ENCODE results near the gene CDAN1.

The CDAN1 gene

DNA sequence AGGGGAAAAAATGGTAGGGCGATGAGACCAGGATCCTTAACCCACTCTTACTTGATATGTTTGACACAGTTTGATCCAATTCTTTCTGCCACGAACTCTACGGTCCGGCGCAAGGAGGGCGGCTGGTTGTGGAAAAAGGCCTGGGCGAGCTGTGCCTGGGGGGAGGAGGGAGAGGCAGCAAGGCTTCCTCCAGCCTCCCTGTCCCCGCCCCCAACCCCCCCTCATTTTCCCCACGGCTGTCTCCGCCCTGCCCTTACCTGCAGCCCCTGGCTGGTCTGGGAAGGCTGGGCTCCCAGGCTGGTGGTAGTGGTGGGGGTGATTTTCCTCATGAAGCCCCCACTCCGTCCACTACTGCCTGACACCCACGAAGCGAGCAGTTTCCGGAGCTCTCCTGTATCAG, 8.0 kb downstream of the CDAN1 start:
- Mint-ChIP-seq H3K4me1 (ENCODE audit: low read depth) (peaks cover 3% of the 10 kb centered on the region), H3K27ac (no peak overlapping the region), H3K9me3 (no peaks in the 10 kb centered on the region), H3K36me3 (ENCODE audit: low read depth) (peaks cover 100% of the 10 kb centered on the region), H3K4me3 (no peak overlapping the region), H3K27me3 (no peaks in the 10 kb centered on the region)
- intact Hi-C loops (cut with micrococcal nuclease) = no loop called here

- intact Hi-C loops (cut with micrococcal nuclease) = no loop called here
- Mint-ChIP-seq H3K27me3 (no peaks in the 10 kb centered on the region), H3K36me3 (ENCODE audit: low read depth) (peaks cover 98% of the 10 kb centered on the region), H3K27ac (no peak overlapping the region), H3K4me1 (ENCODE audit: low read depth) (peaks cover 3% of the 10 kb centered on the region), H3K9me3 (no peaks in the 10 kb centered on the region), H3K4me3 (no peak overlapping the region)
These were observed 8.4 kb downstream of the CDAN1 start for GRCh38 chr15:42728560-42728959.

GRCh38 chr15:42727750-42728381, 9.1 kb downstream of the CDAN1 start:
- H3K4me3 Mint-ChIP-seq = no peak overlapping the region
- no peak overlapping the region for H3K27ac Mint-ChIP-seq
- intact Hi-C loops (cut with micrococcal nuclease) = no loop called here
- no peaks in the 10 kb centered on the region for H3K9me3 Mint-ChIP-seq
- peaks cover 94% of the 10 kb centered on the region for H3K36me3 Mint-ChIP-seq (ENCODE audit: low read depth)
- peaks cover 3% of the 10 kb centered on the region for H3K4me1 Mint-ChIP-seq (ENCODE audit: low read depth)
- no peaks in the 10 kb centered on the region for H3K27me3 Mint-ChIP-seq

DNA sequence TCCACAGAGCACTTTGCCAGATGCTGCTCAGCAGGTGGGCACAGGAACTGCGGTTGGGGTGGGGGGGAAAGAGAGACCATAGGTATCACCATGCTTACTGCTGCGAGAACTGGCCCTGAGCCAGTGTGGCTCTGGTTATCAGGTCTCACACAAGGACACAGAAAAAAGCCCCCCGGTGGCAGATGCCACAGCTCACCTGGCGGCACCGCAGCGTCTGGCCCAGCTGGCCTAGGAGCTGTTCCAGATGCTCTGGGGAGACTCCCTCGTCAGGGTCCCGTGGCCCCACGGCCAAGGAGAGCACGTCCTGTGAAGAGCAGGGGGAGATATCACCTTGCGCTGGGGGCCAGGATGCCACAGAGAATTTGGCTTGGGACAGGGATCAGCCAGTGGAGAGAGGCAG, 10.8 kb downstream of the CDAN1 start:
- H3K4me3 Mint-ChIP-seq = no peak overlapping the region
- intact Hi-C loops (cut with micrococcal nuclease) = no loop called here
- no peaks in the 10 kb centered on the region for H3K27me3 Mint-ChIP-seq
- peaks cover 3% of the 10 kb centered on the region for H3K4me1 Mint-ChIP-seq (ENCODE audit: low read depth)
- H3K27ac Mint-ChIP-seq = no peak overlapping the region
- H3K36me3 Mint-ChIP-seq (ENCODE audit: low read depth) = peaks cover 89% of the 10 kb centered on the region
- H3K9me3 Mint-ChIP-seq = no peaks in the 10 kb centered on the region

GRCh38 chr15:42725331-42725903, 11.5 kb downstream of the CDAN1 start:
- peaks cover 3% of the 10 kb centered on the region for H3K4me1 Mint-ChIP-seq (ENCODE audit: low read depth)
- H3K9me3 Mint-ChIP-seq = no peaks in the 10 kb centered on the region
- H3K36me3 Mint-ChIP-seq (ENCODE audit: low read depth) = peaks cover 86% of the 10 kb centered on the region
- H3K27me3 Mint-ChIP-seq = no peaks in the 10 kb centered on the region
- intact Hi-C loops (cut with micrococcal nuclease) = no loop called here
- H3K27ac Mint-ChIP-seq = no peak overlapping the region
- H3K4me3 Mint-ChIP-seq = no peak overlapping the region

GRCh38 chr15:42724276-42724675, 12.7 kb downstream of the CDAN1 start:
- H3K27ac Mint-ChIP-seq = no peak overlapping the region
- H3K4me3 Mint-ChIP-seq = no peak overlapping the region
- no peaks in the 10 kb centered on the region for H3K9me3 Mint-ChIP-seq
- H3K36me3 Mint-ChIP-seq (ENCODE audit: low read depth) = peaks cover 86% of the 10 kb centered on the region
- intact Hi-C loops (cut with micrococcal nuclease) = no loop called here
- no peaks in the 10 kb centered on the region for H3K4me1 Mint-ChIP-seq (ENCODE audit: low read depth)
- H3K27me3 Mint-ChIP-seq = no peaks in the 10 kb centered on the region

DNA sequence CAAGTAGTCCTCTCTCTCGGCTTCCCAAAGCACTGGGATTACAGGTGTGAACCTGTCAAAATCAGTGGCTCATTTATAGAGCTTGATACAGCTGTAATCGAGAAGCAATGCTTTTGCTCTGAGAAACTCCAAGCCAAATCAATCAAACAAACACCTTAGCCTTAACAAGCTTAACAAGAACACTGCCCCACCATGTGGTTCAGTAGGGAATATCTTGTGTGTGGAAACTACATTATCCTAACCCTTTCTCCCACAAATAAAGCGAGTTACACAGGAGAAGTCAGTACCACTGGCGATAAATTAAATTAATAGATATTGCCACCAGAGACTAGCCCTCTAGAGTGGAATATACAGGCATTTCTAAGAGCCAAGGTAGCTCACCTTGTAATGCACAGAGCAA, 13.9 kb downstream of the CDAN1 start:
- Mint-ChIP-seq H3K4me1 (ENCODE audit: low read depth) (no peaks in the 10 kb centered on the region), H3K27me3 (no peaks in the 10 kb centered on the region), H3K27ac (no peak overlapping the region), H3K4me3 (no peak overlapping the region), H3K36me3 (ENCODE audit: low read depth) (peaks cover 78% of the 10 kb centered on the region), H3K9me3 (no peaks in the 10 kb centered on the region)
- intact Hi-C loops (cut with micrococcal nuclease) = no loop called here

- H3K4me1 Mint-ChIP-seq (ENCODE audit: low read depth) = no peaks in the 10 kb centered on the region
- H3K27ac Mint-ChIP-seq = no peak overlapping the region
- H3K4me3 Mint-ChIP-seq = no peak overlapping the region
- no peaks in the 10 kb centered on the region for H3K9me3 Mint-ChIP-seq
- H3K27me3 Mint-ChIP-seq = no peaks in the 10 kb centered on the region
- peaks cover 67% of the 10 kb centered on the region for H3K36me3 Mint-ChIP-seq (ENCODE audit: low read depth)
- intact Hi-C loops (cut with micrococcal nuclease) = no loop called here
These were observed 15.0 kb downstream of the CDAN1 start for GRCh38 chr15:42721916-42722315.

DNA sequence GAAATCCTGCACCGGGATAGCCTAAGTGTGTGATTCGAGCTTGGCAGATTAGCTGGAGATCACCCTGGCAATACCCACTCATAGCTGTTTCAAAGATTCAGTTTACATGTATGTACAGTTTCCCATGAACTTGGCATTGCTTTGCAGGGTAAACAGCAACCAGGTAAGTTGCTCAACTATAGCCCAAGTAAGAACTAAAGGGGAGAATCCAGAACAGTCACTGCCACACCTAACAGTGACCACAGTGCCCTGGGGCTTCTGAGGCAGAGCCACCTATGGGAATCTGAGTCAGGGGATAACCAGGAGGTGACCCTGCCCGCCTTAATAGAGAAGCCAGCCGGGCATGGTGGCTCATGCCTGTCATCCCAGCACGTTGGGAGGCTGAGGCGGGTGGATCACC, 15.9 kb downstream of the CDAN1 start:
- Mint-ChIP-seq H3K36me3 (ENCODE audit: low read depth) (peaks cover 58% of the 10 kb centered on the region), H3K4me1 (ENCODE audit: low read depth) (no peaks in the 10 kb centered on the region), H3K9me3 (no peaks in the 10 kb centered on the region), H3K27me3 (no peaks in the 10 kb centered on the region), H3K4me3 (no peak overlapping the region), H3K27ac (no peak overlapping the region)
- intact Hi-C loops (cut with micrococcal nuclease) = no loop called here

- Mint-ChIP-seq H3K27ac (peak overlapping the region; percentile 19), H3K9me3 (no peaks in the 10 kb centered on the region), H3K4me3 (no peak overlapping the region), H3K27me3 (no peaks in the 10 kb centered on the region), H3K4me1 (ENCODE audit: low read depth) (no peaks in the 10 kb centered on the region), H3K36me3 (ENCODE audit: low read depth) (peaks cover 48% of the 10 kb centered on the region)
- intact Hi-C loops (cut with micrococcal nuclease) = no loop called here
These were observed 16.9 kb downstream of the CDAN1 start for GRCh38 chr15:42720071-42720470.

DNA sequence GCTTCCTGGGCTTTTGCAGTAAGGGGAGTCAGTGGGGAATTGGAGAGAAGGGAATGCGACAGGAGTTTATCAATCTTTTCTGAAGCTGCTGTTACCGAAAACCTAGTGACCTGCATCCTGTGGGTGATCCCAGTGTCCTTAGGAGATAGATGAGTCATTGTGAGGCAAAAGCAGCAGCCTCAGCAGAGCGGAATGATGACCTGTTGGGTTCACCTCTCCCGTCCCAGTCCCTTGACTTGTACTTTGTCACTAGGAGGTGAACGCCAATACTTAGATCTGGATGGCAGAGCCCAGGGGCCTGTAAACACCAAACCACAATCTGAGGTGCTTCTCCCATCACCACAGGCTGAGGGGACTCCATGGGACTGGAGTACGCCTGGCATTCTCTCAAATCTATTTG, 17.9 kb downstream of the CDAN1 start:
- Mint-ChIP-seq H3K27me3 (no peaks in the 10 kb centered on the region), H3K27ac (no peak overlapping the region), H3K4me3 (no peak overlapping the region), H3K9me3 (no peaks in the 10 kb centered on the region), H3K36me3 (ENCODE audit: low read depth) (peaks cover 38% of the 10 kb centered on the region), H3K4me1 (ENCODE audit: low read depth) (no peaks in the 10 kb centered on the region)
- intact Hi-C loops (cut with micrococcal nuclease) = no loop called here

GRCh38 chr15:42716626-42717025, 20.3 kb downstream of the CDAN1 start:
- H3K4me3 Mint-ChIP-seq = no peak overlapping the region
- no peaks in the 10 kb centered on the region for H3K4me1 Mint-ChIP-seq (ENCODE audit: low read depth)
- no peak overlapping the region for H3K27ac Mint-ChIP-seq
- no peaks in the 10 kb centered on the region for H3K9me3 Mint-ChIP-seq
- H3K27me3 Mint-ChIP-seq = no peaks in the 10 kb centered on the region
- intact Hi-C loops (cut with micrococcal nuclease) = no loop called here
- peaks cover 25% of the 10 kb centered on the region for H3K36me3 Mint-ChIP-seq (ENCODE audit: low read depth)

DNA sequence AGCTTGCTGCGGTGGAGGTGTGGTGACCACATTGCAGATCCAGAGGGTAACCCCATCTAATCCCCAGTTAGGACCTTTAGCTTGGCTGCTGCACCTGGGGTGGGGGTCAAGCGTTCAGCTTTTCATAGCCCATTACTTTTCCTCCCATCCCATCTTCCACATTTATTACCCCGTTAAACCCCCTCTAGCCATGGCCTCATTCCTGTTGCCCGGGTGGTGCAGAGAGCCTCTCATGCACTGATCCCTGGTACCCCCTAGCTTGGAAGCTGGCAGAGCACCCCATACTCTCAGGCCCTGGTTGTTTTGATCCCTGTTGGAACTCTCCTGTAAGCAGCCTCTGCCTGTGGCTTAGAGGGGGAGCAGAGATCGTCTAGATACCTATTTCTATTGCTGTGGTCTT, 20.8 kb downstream of the CDAN1 start:
- Mint-ChIP-seq H3K27ac (no peak overlapping the region), H3K27me3 (no peaks in the 10 kb centered on the region), H3K4me1 (ENCODE audit: low read depth) (no peaks in the 10 kb centered on the region), H3K4me3 (no peak overlapping the region), H3K36me3 (ENCODE audit: low read depth) (peaks cover 20% of the 10 kb centered on the region), H3K9me3 (no peaks in the 10 kb centered on the region)
- intact Hi-C loops (cut with micrococcal nuclease) = no loop called here

DNA sequence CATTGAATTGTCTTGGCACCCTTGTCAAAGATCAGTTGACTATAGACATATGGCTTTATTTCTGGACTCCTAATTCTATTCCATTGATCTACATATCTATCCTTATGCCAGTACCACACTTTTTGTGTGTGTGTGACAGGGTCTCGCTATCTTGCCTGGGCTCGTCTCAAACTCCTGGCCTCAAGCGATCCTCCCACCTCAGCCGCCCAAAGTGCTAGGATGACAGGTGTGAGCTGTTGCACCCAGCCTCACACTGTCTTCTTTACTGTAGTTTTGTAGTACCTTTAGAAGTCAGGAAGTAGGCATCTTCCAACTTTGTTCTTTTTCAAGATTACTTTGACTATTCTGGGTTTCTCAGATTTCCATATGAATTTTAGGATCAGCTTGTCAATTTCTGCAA, 24.3 kb downstream of the CDAN1 start:
- intact Hi-C loops (cut with micrococcal nuclease) = no loop called here
- Mint-ChIP-seq H3K36me3 (ENCODE audit: low read depth) (no peaks in the 10 kb centered on the region), H3K27ac (no peak overlapping the region), H3K4me3 (no peak overlapping the region), H3K27me3 (no peaks in the 10 kb centered on the region), H3K9me3 (no peaks in the 10 kb centered on the region), H3K4me1 (ENCODE audit: low read depth) (no peaks in the 10 kb centered on the region)

DNA sequence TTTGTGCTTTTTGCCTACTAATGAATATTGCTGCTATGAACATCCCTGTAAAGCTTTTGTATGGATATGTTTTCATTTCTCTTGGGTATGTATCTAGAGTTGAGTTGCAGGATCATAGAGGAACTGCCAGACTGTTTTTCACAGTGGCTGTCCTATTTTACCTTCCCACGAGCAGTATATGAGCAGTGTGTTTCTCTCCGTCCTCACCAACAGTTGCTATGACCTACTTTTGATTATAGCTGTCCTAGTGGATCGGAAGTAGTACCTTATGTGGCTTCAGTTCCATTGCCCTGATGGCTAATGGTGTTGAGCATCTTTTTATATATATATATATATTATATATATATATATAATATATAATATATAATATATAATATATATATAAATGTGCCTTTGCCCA, 25.2 kb downstream of the CDAN1 start:
- Mint-ChIP-seq H3K4me1 (ENCODE audit: low read depth) (no peaks in the 10 kb centered on the region), H3K27me3 (no peaks in the 10 kb centered on the region)
- intact Hi-C loops (cut with micrococcal nuclease) = no loop called here

More for the DNA sequence above, 25.2 kb downstream of the CDAN1 start:
- Mint-ChIP-seq H3K27ac (no peak overlapping the region), H3K4me3 (no peak overlapping the region), H3K9me3 (no peaks in the 10 kb centered on the region), H3K36me3 (ENCODE audit: low read depth) (no peaks in the 10 kb centered on the region)

All from dendritic cell treated with granulocyte-macrophage colony-stimulating factor and Interleukin-4, amounts not matched to agents 40 ng/mL and 50 ng/mL, for 4 days (primary cell).